ENCODE data around the gene CEP164.

Gene CEP164

GRCh38 chr11:117459979-117460300, 132.3 kb downstream of the CEP164 start:
- no peak for DNase-seq (ENCODE audit: low read depth in 2 of 2)

DNA sequence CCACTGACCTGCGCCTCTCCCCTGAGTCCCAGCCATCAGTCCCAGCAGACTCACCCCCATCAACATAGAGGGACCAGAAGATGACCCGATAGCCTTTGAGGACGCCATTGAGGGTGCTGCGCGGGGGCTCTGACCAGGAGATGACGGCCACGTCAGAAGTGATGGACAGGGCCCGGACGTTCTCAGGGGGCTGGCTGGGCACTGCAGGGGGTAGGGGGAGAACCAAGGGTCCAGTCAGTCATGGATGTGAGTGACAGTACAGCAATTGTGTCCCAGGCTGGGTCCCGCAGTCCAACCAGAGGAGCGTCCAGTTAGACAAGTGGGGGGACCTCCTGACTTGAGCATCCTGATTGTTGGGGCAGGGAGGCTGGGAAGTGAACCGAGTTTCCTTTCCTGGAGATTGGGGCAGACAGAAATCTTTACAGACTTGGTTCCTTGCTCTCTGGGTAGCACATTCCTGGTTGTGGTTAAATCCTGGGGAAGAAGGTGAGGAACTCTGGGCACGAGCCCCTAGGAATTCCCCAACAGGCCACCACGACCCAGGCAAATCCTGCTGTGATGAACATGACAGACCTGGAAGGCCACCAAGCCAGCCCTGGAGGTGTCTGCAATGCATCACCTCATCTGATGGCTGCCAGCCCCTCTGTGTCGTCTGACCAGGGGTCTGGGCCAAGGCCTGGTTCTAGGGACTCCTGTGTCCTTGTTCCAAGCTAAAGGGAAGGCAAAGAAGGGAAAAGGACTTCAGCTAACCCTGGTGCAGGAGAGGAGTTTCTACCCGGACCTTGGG, 133.9 kb downstream of the CEP164 start:
- no peak for DNase-seq (ENCODE audit: low read depth in 2 of 2)

GRCh38 chr11:117462183-117462863, 134.7 kb downstream of the CEP164 start:
- no peak for DNase-seq (ENCODE audit: low read depth in 2 of 2)

- DNase-seq (ENCODE audit: low read depth in 2 of 2) = no peak
Measured at GRCh38 chr11:117462864-117463247, 135.2 kb downstream of the CEP164 start.

Measured in stimulated activated CD4-positive, alpha-beta T cell treated with anti-CD3 and anti-CD28 coated beads, Interleukin-1b, Interleukin-23, amount 100 ng/mL, for 1 hour (primary cell).